ENCODE data around the gene SEMA6C.
A peak's percentile ranks its signal among the peaks of the same experiment; 100 is the strongest.

The SEMA6C gene

GRCh38 chr1:151158326-151158725, 11.9 kb upstream of the SEMA6C start:
- Histone ChIP-seq H3K4me1 (ENCODE audit: control insufficient read depth, insufficient read depth, low read length, poor library complexity, severe bottlenecking) (peaks cover 5% of the 10 kb centered on the region), H3K9me3 (ENCODE audit: control insufficient read depth, low read length) (no peaks in the 10 kb centered on the region)
- 94 to 96% methylated on average over 4 to 5 of the region's 5 CpGs for WGBS, 2 experiments (ENCODE audit: insufficient coverage in 2 of 2)

GRCh38 chr1:151157067-151157531, 10.7 kb upstream of the SEMA6C start:
- Histone ChIP-seq H3K9me3 (ENCODE audit: control insufficient read depth, low read length) (no peaks in the 10 kb centered on the region), H3K27ac (ENCODE audit: low read depth, low read length, severe bottlenecking) (no peak overlapping the region), H3K4me3 (ENCODE audit: extremely low read depth, insufficient read depth, low read length, poor library complexity, severe bottlenecking) (no peak overlapping the region), H3K36me3 (ENCODE audit: control insufficient read depth, insufficient read depth, low read length) (peaks cover 29% of the 10 kb centered on the region), H3K4me1 (ENCODE audit: control insufficient read depth, insufficient read depth, low read length, poor library complexity, severe bottlenecking) (peaks cover 5% of the 10 kb centered on the region)
- 95% methylated on average over 4 to 5 of the region's 6 CpGs for WGBS, 2 experiments (ENCODE audit: insufficient coverage in 2 of 2)

More at GRCh38 chr1:151158326-151158725, 11.9 kb upstream of the SEMA6C start:
- no peak overlapping the region for H3K4me3 ChIP-seq (ENCODE audit: extremely low read depth, insufficient read depth, low read length, poor library complexity, severe bottlenecking)
- peaks cover 29% of the 10 kb centered on the region for H3K36me3 ChIP-seq (ENCODE audit: control insufficient read depth, insufficient read depth, low read length)
- no peak overlapping the region for H3K27ac ChIP-seq (ENCODE audit: low read depth, low read length, severe bottlenecking)

- H3K9me3 ChIP-seq (ENCODE audit: control insufficient read depth, low read length): no peaks in the 10 kb centered on the region
- H3K4me1 ChIP-seq (ENCODE audit: control insufficient read depth, insufficient read depth, low read length, poor library complexity, severe bottlenecking): peaks cover 5% of the 10 kb centered on the region
- peaks cover 23% of the 10 kb centered on the region for H3K36me3 ChIP-seq (ENCODE audit: control insufficient read depth, insufficient read depth, low read length)
- no peak within 1 kb of the TSS for H3K27ac ChIP-seq (ENCODE audit: low read depth, low read length, severe bottlenecking)
- no peak within 1 kb of the TSS for H3K4me3 ChIP-seq (ENCODE audit: extremely low read depth, insufficient read depth, low read length, poor library complexity, severe bottlenecking)
- WGBS, 2 experiments (ENCODE audit: insufficient coverage in 2 of 2): 67 to 88% methylated on average over 3 to 4 of the region's 4 CpGs
Measured at GRCh38 chr1:151156515-151156819, 10.0 kb upstream of the SEMA6C start, which contains the start of gene TNFAIP8L2. Gene TNFAIP8L2, plus strand, starts transcription at chr1:151156649. Its CDS starts 2,049 bp downstream, at chr1:151158698.

- WGBS, 2 experiments (ENCODE audit: insufficient coverage in 2 of 2): no CpG with 5 or more reads among the region's 2 CpGs
- no peaks in the 10 kb centered on the region for H3K9me3 ChIP-seq (ENCODE audit: control insufficient read depth, low read length)
- H3K36me3 ChIP-seq (ENCODE audit: control insufficient read depth, insufficient read depth, low read length): no peaks in the 10 kb centered on the region
- H3K4me1 ChIP-seq (ENCODE audit: control insufficient read depth, insufficient read depth, low read length, poor library complexity, severe bottlenecking): peaks cover 20% of the 10 kb centered on the region
- no peak overlapping the region for H3K4me3 ChIP-seq (ENCODE audit: extremely low read depth, insufficient read depth, low read length, poor library complexity, severe bottlenecking)
- H3K27ac ChIP-seq (ENCODE audit: low read depth, low read length, severe bottlenecking): no peak overlapping the region
Measured at GRCh38 chr1:151147665-151148064, 1.2 kb upstream of the SEMA6C start.

GRCh38 chr1:151147132-151147503, 687 bp upstream of the SEMA6C start:
- Histone ChIP-seq H3K4me1 (ENCODE audit: control insufficient read depth, insufficient read depth, low read length, poor library complexity, severe bottlenecking) (peaks cover 20% of the 10 kb centered on the region), H3K9me3 (ENCODE audit: control insufficient read depth, low read length) (no peaks in the 10 kb centered on the region), H3K36me3 (ENCODE audit: control insufficient read depth, insufficient read depth, low read length) (peaks cover 5% of the 10 kb centered on the region), H3K27ac (ENCODE audit: low read depth, low read length, severe bottlenecking) (peak overlapping the region; percentile 57), H3K4me3 (ENCODE audit: extremely low read depth, insufficient read depth, low read length, poor library complexity, severe bottlenecking) (peak overlapping the region; percentile 68)
- WGBS, 2 experiments (ENCODE audit: insufficient coverage in 2 of 2): 14 to 40% methylated on average over 1 of the region's 7 CpGs

GRCh38 chr1:151146072-151146411, 389 bp downstream of the SEMA6C start:
- peak overlapping the region; percentile 68 for H3K4me3 ChIP-seq (ENCODE audit: extremely low read depth, insufficient read depth, low read length, poor library complexity, severe bottlenecking)
- no peak overlapping the region for H3K27ac ChIP-seq (ENCODE audit: low read depth, low read length, severe bottlenecking)
- peaks cover 7% of the 10 kb centered on the region for H3K36me3 ChIP-seq (ENCODE audit: control insufficient read depth, insufficient read depth, low read length)
- WGBS, 2 experiments (ENCODE audit: insufficient coverage in 2 of 2): 0% methylated on average over 19 to 26 of the region's 26 CpGs
- H3K4me1 ChIP-seq (ENCODE audit: control insufficient read depth, insufficient read depth, low read length, poor library complexity, severe bottlenecking): peaks cover 20% of the 10 kb centered on the region
- H3K9me3 ChIP-seq (ENCODE audit: control insufficient read depth, low read length): no peaks in the 10 kb centered on the region

- H3K36me3 ChIP-seq (ENCODE audit: control insufficient read depth, insufficient read depth, low read length): peaks cover 7% of the 10 kb centered on the region
- H3K4me1 ChIP-seq (ENCODE audit: control insufficient read depth, insufficient read depth, low read length, poor library complexity, severe bottlenecking): peaks cover 20% of the 10 kb centered on the region
- H3K9me3 ChIP-seq (ENCODE audit: control insufficient read depth, low read length): no peaks in the 10 kb centered on the region
- H3K27ac ChIP-seq (ENCODE audit: low read depth, low read length, severe bottlenecking): no peak overlapping the region
- peak overlapping the region; percentile 68 for H3K4me3 ChIP-seq (ENCODE audit: extremely low read depth, insufficient read depth, low read length, poor library complexity, severe bottlenecking)
- WGBS, 2 experiments (ENCODE audit: insufficient coverage in 2 of 2): 6% methylated on average over 36 of the region's 43 CpGs
Measured at GRCh38 chr1:151145304-151146071, 943 bp downstream of the SEMA6C start.

GRCh38 chr1:151144474-151145303, 1.7 kb downstream of the SEMA6C start:
- WGBS, 2 experiments (ENCODE audit: insufficient coverage in 2 of 2): 66 to 72% methylated on average over 3 to 5 of the region's 7 CpGs
- Histone ChIP-seq H3K27ac (ENCODE audit: low read depth, low read length, severe bottlenecking) (no peak overlapping the region), H3K9me3 (ENCODE audit: control insufficient read depth, low read length) (no peaks in the 10 kb centered on the region), H3K36me3 (ENCODE audit: control insufficient read depth, insufficient read depth, low read length) (peaks cover 7% of the 10 kb centered on the region), H3K4me1 (ENCODE audit: control insufficient read depth, insufficient read depth, low read length, poor library complexity, severe bottlenecking) (peaks cover 20% of the 10 kb centered on the region), H3K4me3 (ENCODE audit: extremely low read depth, insufficient read depth, low read length, poor library complexity, severe bottlenecking) (peak overlapping the region; percentile 68)

DNA sequence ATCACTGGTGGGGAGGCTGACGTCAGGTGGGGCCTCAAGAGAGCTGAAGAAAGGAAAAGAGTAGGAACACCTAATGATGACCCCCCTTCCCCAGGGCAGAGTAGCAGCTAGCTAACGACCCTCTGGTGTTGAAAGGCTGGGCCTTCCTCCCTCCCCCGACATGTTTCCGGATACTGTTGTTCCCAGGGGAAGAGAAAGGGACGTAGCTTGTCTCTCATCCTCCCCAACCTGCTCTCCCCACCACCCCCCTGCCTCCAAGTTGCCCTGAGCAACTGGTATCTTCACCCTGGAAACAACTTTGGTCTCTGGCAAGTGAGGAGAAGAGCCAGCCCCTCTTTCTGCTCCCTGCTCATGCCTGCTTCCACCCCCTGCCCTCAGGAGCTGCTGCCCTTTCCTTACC, 2.4 kb downstream of the SEMA6C start:
- H3K4me1 ChIP-seq (ENCODE audit: control insufficient read depth, insufficient read depth, low read length, poor library complexity, severe bottlenecking): peaks cover 20% of the 10 kb centered on the region
- H3K4me3 ChIP-seq (ENCODE audit: extremely low read depth, insufficient read depth, low read length, poor library complexity, severe bottlenecking): no peak overlapping the region
- no CpG with 5 or more reads among the region's 5 CpGs for WGBS, 2 experiments (ENCODE audit: insufficient coverage in 2 of 2)
- no peak overlapping the region for H3K27ac ChIP-seq (ENCODE audit: low read depth, low read length, severe bottlenecking)
- no peaks in the 10 kb centered on the region for H3K9me3 ChIP-seq (ENCODE audit: control insufficient read depth, low read length)
- peaks cover 10% of the 10 kb centered on the region for H3K36me3 ChIP-seq (ENCODE audit: control insufficient read depth, insufficient read depth, low read length)

DNA sequence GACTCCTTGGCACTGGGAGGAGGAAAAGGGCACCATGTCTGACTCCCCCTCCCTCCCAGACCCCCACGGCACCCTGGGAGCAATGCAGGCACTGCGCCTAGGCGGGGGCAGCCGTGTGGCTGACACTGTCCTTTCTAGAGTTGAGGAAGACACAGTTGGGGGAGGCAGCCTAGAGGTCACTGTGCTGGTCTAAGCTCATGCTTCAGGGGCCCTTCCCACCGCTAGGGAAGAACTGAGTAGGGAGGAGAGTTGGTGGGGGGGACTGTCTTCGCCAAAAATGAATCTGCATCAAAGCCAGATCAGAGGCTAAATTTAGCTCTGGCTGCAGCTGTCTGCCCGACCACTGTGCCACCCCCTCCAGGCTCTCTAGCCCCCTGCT, 3.4 kb downstream of the SEMA6C start:
- WGBS, 2 experiments (ENCODE audit: insufficient coverage in 2 of 2): 50 to 60% methylated on average over 1 of the region's 7 CpGs
- Histone ChIP-seq H3K4me3 (ENCODE audit: extremely low read depth, insufficient read depth, low read length, poor library complexity, severe bottlenecking) (no peak overlapping the region), H3K27ac (ENCODE audit: low read depth, low read length, severe bottlenecking) (no peak overlapping the region), H3K4me1 (ENCODE audit: control insufficient read depth, insufficient read depth, low read length, poor library complexity, severe bottlenecking) (peaks cover 20% of the 10 kb centered on the region), H3K9me3 (ENCODE audit: control insufficient read depth, low read length) (no peaks in the 10 kb centered on the region), H3K36me3 (ENCODE audit: control insufficient read depth, insufficient read depth, low read length) (peaks cover 10% of the 10 kb centered on the region)

All from mesodermal cell (in vitro differentiated cells).